HCT116 (cell line): ENCODE measurements around the gene ARHGEF40. TPM values are rescaled to one million over a fixed set of nuclear protein-coding genes. Genes with fewer than 3 reads are reported as not detected.

Source experiments
- ATAC-seq: fragments of 200-7000 bp; cut with Tn5 transposase; 2 replicates; pipeline ENCODE4 v1.9.1; 2020; ENCODE audit warnings: mild to moderate bottlenecking, moderate library complexity
- BruUV-seq: library from RNA; stranded (reverse); fragments of 400-500 nt; replicated peaks from 2 replicates; lab custom pipeline; 2021; lab: Mats Ljungman, UMichigan
- CTCF ChIA-PET: fragments of 300-600 bp; sonication (Branson Sonifier 250); formaldehyde crosslinking; loops from one replicate; lab custom pipeline; 2021; ENCODE audit warnings: antibody characterized with exemption; lab: Charles Lee
- POLR2A ChIA-PET: fragments of 300-600, 350-600 bp; sonication (Branson Sonifier 250); formaldehyde crosslinking; loops from one replicate; lab custom pipeline; 2021; ENCODE audit warnings: antibody characterized with exemption; lab: Charles Lee
- RAD21 ChIA-PET, 2 experiments: fragments of 300-600 bp; sonication (Branson Sonifier 250); formaldehyde crosslinking; loops; one replicate each; lab custom pipeline; 2023; ENCODE audit warnings: low total read pairs in 2 of 2; ENCODE audit not compliant: uncharacterized antibody in 2 of 2, unreplicated experiment in 2 of 2, low non-redundant PET in 1 of 2; lab: Charles Lee
- DNase-seq: peaks from one replicate; pipeline ENCODE4 v3.0.0-alpha.2; 2010; ENCODE audit warnings: low read depth, low spot score
- H2AFZ ChIP-seq: fragments of 200-600 bp; shearing (Covaris generic), sonication (generic); 2 replicates; pipeline ENCODE4 v1.6.1; 2017; ENCODE audit warnings: low read depth, mixed run types, mixed read lengths, antibody characterized with exemption, low read length; ENCODE audit not compliant: poor library complexity, severe bottlenecking
- H3K27ac ChIP-seq: 2 replicates; pipeline ENCODE4 v1.5.1; 2012; ENCODE audit warnings: low read depth, low read length
- H3K27me3 ChIP-seq: fragments of 200-600 bp; sonication (generic); 2 replicates; pipeline ENCODE4 v1.6.1; 2016; ENCODE audit warnings: mixed run types, low read length, mixed read lengths; ENCODE audit not compliant: insufficient read depth
- H3K36me3 ChIP-seq, 2 experiments: fragments of 200-500 bp in 1 of 2; fragments of 200-600 bp in 1 of 2; sonication (Bioruptor generic) in 1 of 2; sonication (generic) in 1 of 2; 2 replicates each; pipeline versions ENCODE4 v1.5.1 to v1.6.1; 2014 to 2016; ENCODE audit warnings: low read length in 2 of 2, inconsistent platforms in 1 of 2, mixed read lengths in 1 of 2, mixed run types in 1 of 2; ENCODE audit not compliant: insufficient read depth in 2 of 2, control insufficient read depth in 1 of 2
- H3K4me1 ChIP-seq, 2 experiments: fragments of 200-600 bp in 1 of 2; sonication (generic) in 1 of 2; 2 replicates each; pipeline versions ENCODE4 v1.5.1 to v1.6.1; 2012 to 2017; ENCODE audit warnings: low read length in 2 of 2, inconsistent platforms in 1 of 2, mild to moderate bottlenecking in 1 of 2, mixed read lengths in 1 of 2, mixed run types in 1 of 2, moderate library complexity in 1 of 2; ENCODE audit not compliant: insufficient read depth in 2 of 2, control insufficient read depth in 1 of 2
- H3K4me2 ChIP-seq: fragments of 200-600 bp; sonication (generic); 2 replicates; pipeline ENCODE4 v1.6.1; 2017; ENCODE audit warnings: mixed run types, low read length, mixed read lengths
- H3K4me3 ChIP-seq, 2 experiments: fragments of 200-600 bp in 1 of 2; sonication (generic) in 1 of 2; replicated peaks in 1 of 2; 2 replicates each; pipeline ENCODE4 v1.5.1; 2011 to 2016; ENCODE audit warnings: low read length in 2 of 2, control low read depth in 1 of 2, low read depth in 1 of 2, mild to moderate bottlenecking in 1 of 2, mixed read lengths in 1 of 2, mixed run types in 1 of 2
- H3K79me2 ChIP-seq: fragments of 200-600 bp; sonication (generic); 2 replicates; pipeline ENCODE4 v1.6.1; 2017; ENCODE audit warnings: mild to moderate bottlenecking, mixed run types, low read length, moderate library complexity, mixed read lengths; ENCODE audit not compliant: insufficient read depth
- H3K9ac ChIP-seq: fragments of 200-600 bp; sonication (generic); 2 replicates; pipeline ENCODE4 v1.6.1; 2016; ENCODE audit warnings: low read length, mixed read lengths
- H3K9me2 ChIP-seq: fragments of 200-600 bp; sonication (generic), shearing (Covaris generic); 2 replicates; pipeline ENCODE4 v1.6.1; 2017; ENCODE audit warnings: mixed run types, mild to moderate bottlenecking, moderate library complexity; ENCODE audit not compliant: insufficient read depth
- H3K9me3 ChIP-seq, 2 experiments: fragments of 200-500 bp in 1 of 2; fragments of 200-600 bp in 1 of 2; sonication (Bioruptor generic) in 1 of 2; sonication (generic) in 1 of 2; 2 replicates each; pipeline ENCODE4 v1.6.1; 2014 to 2017; ENCODE audit warnings: low read length in 2 of 2, mixed read lengths in 2 of 2, inconsistent platforms in 1 of 2, low read depth in 1 of 2, mild to moderate bottlenecking in 1 of 2, mixed run types in 1 of 2, moderate library complexity in 1 of 2; ENCODE audit not compliant: control insufficient read depth in 1 of 2, insufficient read depth in 1 of 2
- H4K20me1 ChIP-seq: fragments of 200-600 bp; sonication (generic), shearing (Covaris generic); 2 replicates; pipeline ENCODE4 v1.6.1; 2017; ENCODE audit warnings: mixed run types, mild to moderate bottlenecking, moderate library complexity; ENCODE audit not compliant: insufficient read depth
- EGR1 ChIP-seq: IDR thresholded peaks from 2 replicates; pipeline ENCODE4 v1.6.1; 2012; ENCODE audit warnings: low read depth
- ELF1 ChIP-seq: IDR thresholded peaks from 2 replicates; pipeline ENCODE4 v1.6.1; 2012; ENCODE audit warnings: low read depth, borderline replicate concordance
- FOSL1 ChIP-seq: IDR thresholded peaks from 2 replicates; pipeline ENCODE4 v1.6.1; 2012; ENCODE audit warnings: low read depth
- JUND ChIP-seq: IDR thresholded peaks from 2 replicates; pipeline ENCODE4 v1.6.1; 2012
- POLR2A ChIP-seq: IDR thresholded peaks from 2 replicates; pipeline ENCODE4 v1.7.0; 2011; ENCODE audit warnings: borderline replicate concordance; ENCODE audit not compliant: insufficient read depth, insufficient read length; ENCODE audit errors: extremely low read depth
- POLR2AphosphoS5 ChIP-seq: IDR thresholded peaks from 2 replicates; pipeline ENCODE4 v1.6.1; 2011; ENCODE audit warnings: mild to moderate bottlenecking, low read depth, low read length, moderate library complexity
- RAD21 ChIP-seq: IDR thresholded peaks from 2 replicates; pipeline ENCODE4 v1.6.1; 2012; ENCODE audit warnings: low read depth, mild to moderate bottlenecking
- SRF ChIP-seq: IDR thresholded peaks from 2 replicates; pipeline ENCODE4 v1.6.1; 2012; ENCODE audit warnings: low read depth
- TCF7L2 ChIP-seq: IDR thresholded peaks from 2 replicates; pipeline ENCODE4 v1.7.0; 2011; ENCODE audit warnings: borderline replicate concordance, inconsistent platforms; ENCODE audit not compliant: insufficient read depth, insufficient read length; ENCODE audit errors: extremely low read depth
- YY1 ChIP-seq: IDR thresholded peaks from 2 replicates; pipeline ENCODE4 v1.6.1; 2011; ENCODE audit warnings: low read length, low read depth, moderate library complexity, mild to moderate bottlenecking; ENCODE audit not compliant: insufficient replicate concordance; ENCODE audit errors: extremely low read depth
- ZFX ChIP-seq: fragments of 450-650 bp; IDR thresholded peaks from 2 replicates; pipeline ENCODE4 v1.6.1; 2017
- ZNF274 ChIP-seq: fragments of 200-500 bp; sonication (Bioruptor generic); IDR thresholded peaks from 2 replicates; pipeline ENCODE4 v1.6.1; 2014; ENCODE audit warnings: mild to moderate bottlenecking, low read depth, low read length, inconsistent platforms
- intact Hi-C: fragments of 100-400 bp; cut with micrococcal nuclease; formaldehyde crosslinking; loops from 2 replicates; pipeline ENCODE4 v1.10.0; 2022
- total RNA-seq: library from RNA; stranded (reverse); gene quantifications from one replicate; pipeline ENCODE4 v1.2.1, GENCODE V29; 2021; ENCODE audit not compliant: unreplicated experiment

ARHGEF40 gene
- total RNA-seq, 1 experiment from 2014 or later, result 6.3 TPM

DNA sequence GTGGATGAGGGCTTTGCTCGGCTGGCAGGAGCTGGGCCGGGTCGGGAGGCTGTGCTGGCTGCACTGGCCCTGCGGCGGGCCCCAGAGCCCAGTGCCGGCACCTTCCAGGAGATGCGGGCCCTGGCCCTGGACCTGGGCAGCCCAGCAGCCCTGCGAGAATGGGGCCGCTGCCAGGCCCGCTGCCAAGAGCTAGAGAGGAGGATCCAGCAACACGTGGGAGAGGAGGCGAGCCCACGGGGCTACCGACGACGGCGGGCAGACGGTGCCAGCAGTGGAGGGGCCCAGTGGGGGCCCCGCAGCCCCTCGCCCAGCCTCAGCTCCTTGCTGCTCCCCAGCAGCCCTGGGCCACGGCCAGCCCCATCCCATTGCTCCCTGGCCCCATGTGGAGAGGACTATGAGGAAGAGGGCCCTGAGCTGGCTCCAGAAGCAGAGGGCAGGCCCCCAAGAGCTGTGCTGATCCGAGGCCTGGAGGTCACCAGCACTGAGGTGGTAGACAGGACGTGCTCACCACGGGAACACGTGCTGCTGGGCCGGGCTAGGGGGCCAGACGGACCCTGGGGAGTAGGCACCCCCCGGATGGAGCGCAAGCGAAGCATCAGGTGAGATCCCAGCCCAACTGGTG is 11.5 kb downstream of the ARHGEF40 start:
- Histone ChIP-seq H3K4me1 (peaks cover 3 to 20% of the 10 kb centered on the region in 2 experiments; a peak in 3 of 4 replicates), H3K79me2 (no peaks in the 10 kb centered on the region), H3K9ac (no peak overlapping the region), H4K20me1 (no peaks in the 10 kb centered on the region), H3K9me3 (no peaks in the 10 kb centered on the region), H2AFZ (no peak overlapping the region), H3K4me2 (no peak overlapping the region), H3K36me3 (no peaks in the 10 kb centered on the region; a peak in 1 of 4 replicates)
- DNase-seq (no peak), ATAC-seq (no peak)
- TF ChIP-seq ZNF274 (no peak), FOSL1 (no peak), EGR1 (no peak), RAD21 (no peak), SRF (no peak), TCF7L2 (no peak), JUND (no peak), ELF1 (no peak), YY1 (no peak), ZFX (no peak), POLR2A (no peak), POLR2AphosphoS5 (no peak)
- TF ChIP-seq, all 23 proteins: peak for 0
- intact Hi-C loops, result no loop called here
- RAD21 ChIA-PET, result no interaction called here
- CTCF ChIA-PET, result no interaction called here
- POLR2A ChIA-PET, result no interaction called here
- H3K4me3 ChIP-seq, result no peak overlapping the region
- H3K27me3 ChIP-seq, result no peaks in the 10 kb centered on the region
- H3K9me2 ChIP-seq, result no peaks in the 10 kb centered on the region
- no peak overlapping the region for H3K27ac ChIP-seq
- BruUV-seq, result no TSS peak
